NB4 (cell line): ENCODE measurements around the gene BAHCC1.

Experiments used
- CTCF ChIP-seq: IDR thresholded peaks from one replicate; pipeline ENCODE4 v1.5.1; 2012; ENCODE audit warnings: low read depth, low read length
- MAX ChIP-seq: IDR thresholded peaks from 2 replicates; pipeline ENCODE4 v1.6.1; 2011; ENCODE audit warnings: low read depth, low read length
- MYC ChIP-seq: IDR thresholded peaks from 2 replicates; pipeline ENCODE4 v1.6.1; 2011; ENCODE audit warnings: low read depth, low read length
- POLR2A ChIP-seq: IDR thresholded peaks from 2 replicates; pipeline ENCODE4 v1.6.1; 2011; ENCODE audit warnings: mild to moderate bottlenecking; ENCODE audit not compliant: insufficient read length; ENCODE audit errors: extremely low read depth

- TF ChIP-seq CTCF (no peak), POLR2A (peak; percentile 24), MYC (peak; percentile 7; the same call in 1 of the 2 replicates), MAX (peak; percentile 52; the same call in 1 of the 2 replicates)
Observed at GRCh38 chr17:81462506-81463125, 67.4 kb downstream of the BAHCC1 start.
